Raji (cell line): ENCODE measurements around the gene SEC31A.

Experiments used
- POLR2A ChIP-seq: IDR thresholded peaks from 2 replicates; pipeline ENCODE4 v1.6.1; 2011; ENCODE audit warnings: low read depth, low read length, control low read depth; ENCODE audit not compliant: insufficient read depth

SEC31A gene

GRCh38 chr4:82851885-82852750 is 38.8 kb downstream of the SEC31A start:
- TF ChIP-seq POLR2A, result no peak

DNA sequence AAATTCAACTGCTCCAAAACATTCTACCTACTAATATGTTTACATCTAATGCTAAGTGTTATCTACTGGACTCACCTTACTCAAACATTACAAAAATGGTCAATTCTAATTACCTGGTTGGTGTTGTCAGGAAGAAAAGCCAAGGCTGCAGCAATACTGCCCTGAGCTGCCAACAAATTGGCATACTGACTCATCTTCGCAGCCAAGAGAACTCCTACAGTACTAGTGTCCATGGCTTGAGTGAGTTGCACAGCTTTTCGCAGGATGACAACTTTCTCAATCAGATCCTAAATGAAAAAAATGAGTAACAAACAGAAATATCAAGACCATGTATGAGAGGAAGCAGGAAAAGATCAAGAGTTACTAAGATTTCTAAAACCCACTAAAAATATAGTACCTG is 39.6 kb downstream of the SEC31A start:
- no peak for TF ChIP-seq POLR2A

- TF ChIP-seq POLR2A, result no peak
Measured at GRCh38 chr4:82850684-82851083, 40.3 kb downstream of the SEC31A start.

DNA sequence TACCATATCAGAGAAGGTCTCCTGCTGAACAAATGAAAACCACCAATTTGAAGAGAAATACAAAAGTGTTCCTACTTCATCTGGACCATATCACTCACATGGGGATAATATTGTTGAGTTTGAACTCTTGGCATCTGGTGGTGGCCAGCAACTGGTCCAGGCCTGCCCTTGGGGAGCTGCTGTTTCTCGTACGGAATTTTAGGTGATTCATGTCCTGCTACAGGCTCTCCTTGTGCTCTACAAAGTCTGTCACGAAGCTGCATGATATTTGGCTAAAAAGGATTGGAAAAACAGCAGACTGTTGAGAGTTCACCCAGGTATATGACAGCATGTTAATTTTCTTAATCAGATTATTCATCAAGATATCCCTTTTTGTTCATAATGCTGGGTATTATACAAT is 42.2 kb downstream of the SEC31A start:
- TF ChIP-seq POLR2A, result no peak

GRCh38 chr4:82842593-82842992 is 48.4 kb downstream of the SEC31A start:
- no peak for TF ChIP-seq POLR2A

- no peak for TF ChIP-seq POLR2A
Measured at GRCh38 chr4:82839624-82840023, 51.3 kb downstream of the SEC31A start.

GRCh38 chr4:82833696-82834313 is 57.1 kb downstream of the SEC31A start:
- TF ChIP-seq POLR2A, result no peak

GRCh38 chr4:82825425-82825824 is 65.5 kb downstream of the SEC31A start:
- no peak for TF ChIP-seq POLR2A

DNA sequence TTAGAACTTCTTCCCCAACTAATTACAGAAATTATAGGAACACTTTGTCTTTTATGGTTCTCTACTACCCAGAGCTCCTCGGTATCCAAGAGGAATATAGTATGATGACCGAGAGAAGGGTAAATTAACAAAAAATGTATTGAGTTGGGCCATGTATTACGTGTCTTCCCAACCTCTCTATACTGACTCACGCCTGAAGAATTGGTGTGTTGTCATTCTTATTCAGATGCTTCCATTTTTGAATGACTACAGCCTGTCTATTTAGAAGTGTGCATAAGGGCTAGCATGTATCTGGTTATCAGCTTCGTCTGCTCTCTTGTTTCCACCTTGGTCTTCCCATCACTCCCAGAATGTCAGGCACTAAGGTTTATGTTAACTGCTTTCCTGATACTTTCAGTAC is 67.9 kb downstream of the SEC31A start:
- no peak for TF ChIP-seq POLR2A

DNA sequence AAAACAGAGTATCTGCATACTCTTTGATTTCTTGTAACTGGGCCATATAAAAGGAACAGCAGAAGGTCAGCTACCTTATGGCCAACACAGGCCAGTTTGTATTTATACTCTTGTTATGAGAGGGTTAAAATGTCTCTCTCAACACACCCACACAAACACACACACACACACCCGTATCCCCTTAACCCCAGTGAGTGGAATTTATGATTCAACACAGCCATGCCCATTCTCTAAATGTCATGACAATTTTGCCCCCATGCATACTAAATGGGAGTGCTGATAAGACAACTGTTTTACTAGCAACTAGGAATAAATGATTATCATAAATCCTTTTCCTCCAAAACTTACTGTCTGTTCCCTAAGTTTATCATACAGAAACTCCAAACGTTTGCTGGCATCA is 70.3 kb downstream of the SEC31A start:
- TF ChIP-seq POLR2A, result no peak

DNA sequence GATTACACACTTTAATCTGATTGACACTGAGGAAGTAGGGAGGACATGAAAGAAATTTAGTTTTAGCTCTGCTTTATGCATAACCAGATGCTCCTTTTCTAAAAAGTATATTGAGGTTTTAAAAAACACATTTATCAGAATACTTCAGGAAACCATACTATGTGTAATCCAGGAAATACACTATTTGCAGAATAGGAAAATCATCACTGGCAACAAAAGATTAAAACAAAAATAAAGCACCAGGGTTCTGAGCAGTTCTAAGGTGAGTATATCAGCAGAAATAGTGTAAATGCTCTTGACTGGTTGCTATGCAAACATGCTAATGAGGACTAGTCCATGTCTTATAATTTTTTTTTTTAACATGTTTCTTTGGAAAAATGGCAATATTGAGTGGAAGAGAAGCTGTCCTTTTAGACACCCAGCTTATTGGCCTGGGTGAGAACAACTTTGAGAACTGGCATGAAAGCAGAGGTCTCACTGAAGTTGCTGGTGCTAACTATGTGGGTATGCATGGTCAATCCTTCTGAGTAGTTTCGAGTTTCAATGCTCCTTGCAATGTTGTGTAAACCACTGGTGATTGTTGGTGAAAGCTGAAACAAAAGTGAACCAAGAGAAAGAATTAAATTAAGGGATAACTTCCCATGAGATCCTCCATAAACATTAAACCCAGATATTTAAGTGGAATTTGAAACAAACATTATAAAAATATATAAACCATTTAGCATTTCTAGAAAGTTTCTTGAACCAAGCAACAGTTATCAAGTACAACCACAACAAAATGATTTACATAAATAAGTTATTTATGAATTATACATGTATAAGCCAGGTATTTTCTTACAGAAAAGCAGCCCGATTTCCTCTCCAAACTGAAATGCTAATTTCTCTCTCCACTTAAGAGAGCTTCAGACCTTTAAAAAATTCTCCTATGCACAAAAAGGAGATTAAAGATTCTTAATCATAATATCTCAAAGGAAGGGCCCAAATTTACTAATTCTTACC is 72.0 kb downstream of the SEC31A start:
- no peak for TF ChIP-seq POLR2A

- TF ChIP-seq POLR2A, result no peak
Measured at GRCh38 chr4:82814034-82814433, 76.9 kb downstream of the SEC31A start.

DNA sequence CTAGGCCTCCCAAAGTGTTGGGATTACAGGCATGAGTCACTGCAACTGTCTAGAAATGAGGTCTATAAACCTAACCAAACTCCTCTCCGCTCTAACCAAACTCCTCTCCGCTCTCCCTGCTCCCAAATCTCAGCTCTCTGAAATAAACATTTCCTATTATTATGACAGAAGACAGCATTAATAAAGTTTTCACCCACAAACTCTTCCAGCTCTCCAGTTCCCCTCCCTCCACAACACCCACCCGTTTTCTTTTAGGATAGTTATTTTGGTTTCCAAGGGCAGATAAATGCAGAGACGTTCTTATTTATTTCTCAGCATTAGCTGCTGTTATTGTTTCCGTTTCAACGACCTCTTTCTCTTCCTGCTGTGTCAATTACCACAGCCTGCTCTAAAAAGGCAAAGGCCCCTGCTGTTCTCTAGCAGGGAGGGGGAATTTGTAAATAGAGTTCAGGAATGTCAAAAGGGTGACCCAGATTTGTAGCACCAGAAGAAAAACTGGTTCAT is 79.1 kb downstream of the SEC31A start:
- no peak for TF ChIP-seq POLR2A

- TF ChIP-seq POLR2A, result no peak
Measured at GRCh38 chr4:82811392-82811791, 79.6 kb downstream of the SEC31A start.

DNA sequence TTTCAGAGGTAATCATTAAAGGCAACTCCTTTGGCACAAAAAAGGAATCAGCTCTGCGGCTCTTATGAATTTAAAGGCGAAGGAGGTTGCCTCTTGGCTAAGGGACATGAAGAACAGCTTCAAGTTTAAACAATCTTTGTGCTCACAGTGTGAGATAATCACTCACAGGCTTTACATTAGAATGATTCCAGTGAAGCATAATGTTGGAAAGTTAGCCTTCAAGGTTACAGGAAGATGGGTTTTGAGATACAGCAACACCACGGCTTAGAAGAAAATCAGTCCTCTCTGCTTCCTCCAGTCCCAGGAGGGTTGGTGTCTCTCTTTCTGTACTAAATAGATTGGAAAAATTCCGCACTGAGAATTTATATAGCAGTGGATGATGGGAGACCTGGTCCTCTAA is 80.8 kb downstream of the SEC31A start:
- no peak for TF ChIP-seq POLR2A
